Measurements from ENCODE around the gene CCNL1.

GRCh38 chr3:157128771-157129681, 30.9 kb downstream of the CCNL1 start:
- no peak for TF ChIP-seq CTCF (IDR thresholded peaks at IDR 0.05; ENCODE audit: insufficient read depth, low read length)
- no peak for TF ChIP-seq POLR2AphosphoS5 (IDR thresholded peaks at IDR 0.05; ENCODE audit: low read depth)
